H7 (cell line): Measurements from ENCODE around the gene KIF16B. TPM values are rescaled to one million over a fixed set of nuclear protein-coding genes. Genes with fewer than 3 reads are reported as not detected.
"Not testable (repeated sequence)": the region's sequence is repeated elsewhere in the genome, so short reads cannot be mapped to it uniquely, and the experiment has no call there.

Experiments
- DNase-seq: peaks from one replicate; pipeline ENCODE4 v3.0.0; 2012
- H3K27me3 ChIP-seq: 2 replicates; pipeline ENCODE4 v1.6.0; 2011; ENCODE audit warnings: mild to moderate bottlenecking, low read length; ENCODE audit not compliant: control insufficient read depth, insufficient read depth
- H3K36me3 ChIP-seq: replicated peaks from 2 replicates; pipeline ENCODE4 v1.5.1; 2011; ENCODE audit warnings: low read length; ENCODE audit not compliant: control insufficient read depth, insufficient read depth
- H3K4me3 ChIP-seq: 2 replicates; pipeline ENCODE4 v1.5.1; 2011; ENCODE audit warnings: low read depth, mild to moderate bottlenecking, control low read depth, low read length, moderate library complexity; ENCODE audit not compliant: insufficient read depth
- total RNA-seq: library from RNA; depleted of rRNA; stranded (reverse); fragments of >200 nt; shearing (Covaris generic); gene quantifications from 2 replicates; pipeline ENCODE4 v1.2.3, GENCODE V29; 2014

The KIF16B gene
- total RNA-seq, 1 experiment from 2014 or later: 7.4 TPM

DNA sequence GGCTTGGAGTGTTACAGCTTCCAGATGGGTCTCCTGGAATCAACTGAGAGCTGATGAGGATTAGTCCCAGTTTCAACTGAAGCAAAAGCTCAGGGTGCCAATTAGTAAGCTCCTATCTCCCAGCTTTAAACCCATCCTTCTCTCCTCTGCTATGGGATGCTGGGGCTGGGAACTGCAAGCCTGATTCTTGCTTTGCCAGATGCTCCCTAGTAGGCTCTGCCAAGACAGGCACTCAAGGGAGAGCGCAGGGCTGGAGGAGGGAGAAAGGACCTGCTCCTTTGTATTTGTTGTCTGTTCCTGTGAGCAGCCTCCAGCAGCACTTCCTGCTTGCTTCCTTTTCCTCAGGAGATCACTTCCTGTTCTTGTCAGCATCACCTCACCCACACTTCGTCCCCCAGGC is 309.7 kb downstream of the KIF16B start:
- Histone ChIP-seq H3K36me3 (no peaks in the 10 kb centered on the region), H3K27me3 (no peaks in the 10 kb centered on the region), H3K4me3 (no peak overlapping the region)
- DNase-seq: no peak

DNA sequence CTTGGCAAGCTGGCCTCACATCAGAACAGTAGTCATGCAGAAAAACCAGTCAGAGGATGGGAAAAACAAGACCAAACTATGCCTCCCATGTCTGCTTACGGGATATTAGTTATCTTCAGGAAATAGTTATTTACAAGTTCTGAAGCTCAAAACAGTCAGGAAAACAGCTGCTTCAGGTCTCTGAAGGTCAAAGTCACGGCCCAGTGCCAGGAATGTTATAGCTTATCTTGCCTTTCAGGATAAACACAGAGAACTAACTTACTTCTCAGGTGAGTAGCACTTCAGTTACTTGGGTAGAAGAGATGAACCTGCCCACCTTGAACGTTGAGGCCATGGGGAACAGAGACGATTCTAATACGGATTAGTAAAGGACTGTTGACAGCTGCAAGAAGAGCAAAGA is 310.7 kb downstream of the KIF16B start:
- Histone ChIP-seq H3K36me3 (no peaks in the 10 kb centered on the region), H3K27me3 (no peaks in the 10 kb centered on the region), H3K4me3 (no peak overlapping the region)
- DNase-seq: no peak

DNA sequence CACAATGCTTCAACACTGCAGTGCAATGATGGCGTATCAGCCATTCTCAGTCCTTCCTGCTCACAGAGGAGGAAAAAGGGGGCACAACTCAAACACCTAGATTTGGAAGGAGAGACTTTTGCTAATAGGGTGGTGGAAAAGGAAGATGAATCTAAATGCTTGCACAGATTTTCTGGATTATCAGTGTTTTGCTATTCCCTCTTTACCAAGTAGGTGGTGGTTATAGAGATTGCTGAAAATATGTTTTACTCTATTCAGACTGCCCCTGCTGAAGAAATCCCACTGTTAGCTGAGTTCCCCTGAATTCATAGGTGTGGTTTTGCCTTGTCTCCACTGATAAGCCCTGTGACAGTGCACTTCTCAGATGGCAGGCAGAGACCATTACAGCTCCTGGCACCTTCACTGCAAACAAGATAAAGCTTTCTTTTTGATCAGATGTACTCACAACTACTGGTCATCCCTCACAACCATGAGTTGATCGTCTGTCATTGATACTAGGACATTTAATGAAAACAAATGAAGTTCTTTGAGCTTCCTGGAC is 311.4 kb downstream of the KIF16B start:
- Histone ChIP-seq H3K27me3 (no peaks in the 10 kb centered on the region), H3K36me3 (no peaks in the 10 kb centered on the region), H3K4me3 (no peak overlapping the region)
- DNase-seq: no peak

DNA sequence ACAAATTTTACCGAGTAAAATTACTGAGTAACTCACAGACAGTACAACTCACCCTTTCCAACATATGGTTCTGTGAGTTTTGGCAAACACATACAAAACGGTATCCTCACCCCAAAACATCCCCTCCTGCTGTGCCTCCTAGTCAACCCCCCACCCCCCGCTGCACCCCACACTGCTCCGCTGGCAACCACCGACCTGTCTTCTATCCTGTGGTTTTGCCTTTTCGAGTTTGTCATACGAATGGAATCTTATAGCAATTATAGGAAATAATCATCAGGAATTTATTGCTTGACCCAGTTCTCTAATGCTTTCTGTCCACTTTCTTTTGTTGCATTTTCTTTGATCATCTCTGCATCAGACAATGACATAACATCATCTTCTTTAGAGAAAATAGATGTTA is 312.3 kb downstream of the KIF16B start:
- Histone ChIP-seq H3K27me3 (no peaks in the 10 kb centered on the region), H3K36me3 (no peaks in the 10 kb centered on the region), H3K4me3 (no peak overlapping the region)
- no peak for DNase-seq

DNA sequence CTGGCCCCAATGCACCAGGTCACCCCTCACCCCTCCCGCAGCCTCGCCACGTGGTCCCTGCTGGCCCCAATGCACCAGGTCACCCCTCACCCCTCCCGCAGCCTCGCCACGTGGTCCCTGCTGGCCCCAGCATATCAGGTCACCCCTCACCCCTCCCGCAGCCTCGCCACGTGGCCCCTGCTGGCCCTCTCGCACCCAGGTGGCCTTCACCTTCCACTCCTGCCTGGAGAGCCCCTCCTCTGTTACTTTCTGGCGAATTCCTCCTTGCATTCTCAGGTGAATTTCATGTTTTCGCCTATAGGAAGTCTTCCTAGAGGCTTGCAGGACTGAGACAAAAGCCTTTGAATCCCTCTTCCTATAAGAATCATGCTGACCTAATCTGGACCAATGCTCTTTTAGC is 313.1 kb downstream of the KIF16B start:
- not testable (repeated sequence) for H3K36me3 ChIP-seq, H3K4me3 ChIP-seq, DNase-seq, H3K27me3 ChIP-seq

DNA sequence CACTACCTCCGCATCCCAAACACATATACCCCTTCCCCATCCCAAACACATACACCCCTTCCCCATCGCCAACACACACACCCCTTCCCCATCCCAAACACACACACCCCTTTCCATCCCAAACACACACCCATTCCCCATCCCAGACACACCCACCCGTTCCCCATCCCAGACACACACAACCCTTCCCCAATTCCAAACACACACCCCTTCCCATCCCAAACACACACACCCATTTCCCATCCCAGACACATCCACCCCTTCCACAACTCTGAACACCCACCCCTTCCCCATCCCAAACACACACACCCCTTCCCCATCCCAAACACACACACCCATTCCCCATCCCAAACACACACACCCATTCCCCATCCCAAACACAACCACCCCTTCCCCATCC is 314.5 kb downstream of the KIF16B start:
- Histone ChIP-seq H3K4me3 (no peak overlapping the region), H3K27me3 (no peaks in the 10 kb centered on the region), H3K36me3 (no peaks in the 10 kb centered on the region)
- no peak for DNase-seq

DNA sequence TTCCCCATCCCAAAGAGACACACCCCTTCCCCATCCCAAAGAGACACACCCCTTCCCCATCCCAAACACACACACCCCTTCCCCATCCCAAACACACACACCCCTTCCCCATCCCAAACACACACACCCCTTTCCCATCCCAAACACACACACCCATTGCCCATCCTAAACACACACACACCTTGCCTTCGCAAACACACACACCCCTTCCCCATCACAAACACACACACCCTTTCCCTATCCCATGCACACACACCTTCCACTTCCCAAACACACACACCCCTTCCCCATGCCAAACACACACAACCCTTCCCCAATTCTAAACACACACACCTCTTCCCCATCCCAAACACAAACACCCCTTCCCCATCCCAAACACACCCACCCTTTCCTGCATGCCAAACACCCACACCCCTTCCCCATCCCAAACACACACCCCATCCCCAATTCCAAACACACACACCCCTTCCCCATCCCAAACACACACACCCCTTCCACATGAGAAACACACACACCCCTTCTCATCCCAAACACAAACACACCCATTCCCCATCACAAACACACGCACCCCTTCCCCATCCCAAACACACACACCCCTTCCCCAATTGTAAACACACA is 315.3 kb downstream of the KIF16B start:
- H3K4me3 ChIP-seq: no peak overlapping the region
- no peaks in the 10 kb centered on the region for H3K36me3 ChIP-seq
- DNase-seq: no peak
- no peaks in the 10 kb centered on the region for H3K27me3 ChIP-seq

DNA sequence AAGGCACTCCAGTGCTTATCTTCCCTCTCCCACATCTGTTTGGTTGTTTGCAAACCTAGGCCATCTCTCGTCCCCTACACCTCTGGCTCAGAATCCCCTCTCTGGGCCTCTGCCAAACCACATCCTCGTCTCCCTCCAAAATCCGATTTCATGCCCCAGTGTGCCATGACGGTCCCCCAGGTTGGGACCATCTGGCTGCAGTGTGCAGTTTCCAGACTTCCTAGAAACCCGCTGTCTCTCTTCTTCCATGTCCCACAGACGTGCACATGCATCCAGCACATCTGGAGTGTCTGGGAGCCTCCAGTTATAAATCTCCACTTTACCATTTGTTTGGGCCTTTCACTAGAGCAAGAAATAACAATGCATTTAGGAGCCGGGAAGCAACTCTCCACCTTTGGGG is 316.2 kb downstream of the KIF16B start:
- DNase-seq: no peak
- H3K4me3 ChIP-seq: no peak overlapping the region
- H3K36me3 ChIP-seq: no peaks in the 10 kb centered on the region
- H3K27me3 ChIP-seq: no peaks in the 10 kb centered on the region

DNA sequence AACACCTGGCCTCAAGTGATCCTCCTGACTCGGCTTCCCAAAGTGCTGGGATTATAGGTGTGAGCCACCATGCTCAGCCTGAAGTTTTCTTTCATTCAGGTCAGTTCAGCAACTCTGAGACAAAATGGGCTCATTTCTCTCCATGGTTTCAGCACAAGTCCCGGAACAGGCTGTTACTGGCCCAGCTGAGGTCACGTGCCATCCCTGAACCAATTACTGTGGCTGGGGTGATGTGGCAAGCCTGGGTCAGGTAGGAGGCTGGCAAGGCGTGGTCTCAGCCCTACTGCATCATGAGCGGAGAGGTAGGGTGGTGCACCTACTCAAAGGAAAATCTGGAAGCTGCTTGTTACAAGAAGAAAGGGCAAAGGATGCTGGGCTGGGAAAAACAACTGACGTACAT is 326.4 kb downstream of the KIF16B start:
- DNase-seq: no peak
- no peak overlapping the region for H3K4me3 ChIP-seq
- H3K36me3 ChIP-seq: no peaks in the 10 kb centered on the region
- H3K27me3 ChIP-seq: no peaks in the 10 kb centered on the region

DNA sequence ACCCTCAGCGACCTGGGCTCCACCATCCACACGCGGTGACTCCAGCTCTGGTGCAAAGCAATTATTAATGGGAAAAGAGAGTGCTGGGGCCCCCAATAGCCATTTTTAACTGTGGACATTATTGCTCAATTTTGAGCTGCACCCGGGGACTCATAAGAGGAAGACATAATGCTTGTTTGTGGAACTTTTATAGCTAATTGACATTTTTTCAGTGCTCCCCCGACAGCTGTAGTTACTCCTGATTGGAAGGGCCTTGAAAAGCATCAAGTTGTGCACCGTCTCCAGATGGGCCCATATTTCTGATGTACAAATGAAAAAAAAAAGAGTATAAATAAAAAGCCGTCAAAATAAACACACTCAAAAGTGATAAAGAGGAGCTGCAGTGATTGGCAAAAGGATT is 327.0 kb downstream of the KIF16B start:
- Histone ChIP-seq H3K4me3 (no peak overlapping the region), H3K36me3 (no peaks in the 10 kb centered on the region), H3K27me3 (no peaks in the 10 kb centered on the region)
- DNase-seq: no peak

DNA sequence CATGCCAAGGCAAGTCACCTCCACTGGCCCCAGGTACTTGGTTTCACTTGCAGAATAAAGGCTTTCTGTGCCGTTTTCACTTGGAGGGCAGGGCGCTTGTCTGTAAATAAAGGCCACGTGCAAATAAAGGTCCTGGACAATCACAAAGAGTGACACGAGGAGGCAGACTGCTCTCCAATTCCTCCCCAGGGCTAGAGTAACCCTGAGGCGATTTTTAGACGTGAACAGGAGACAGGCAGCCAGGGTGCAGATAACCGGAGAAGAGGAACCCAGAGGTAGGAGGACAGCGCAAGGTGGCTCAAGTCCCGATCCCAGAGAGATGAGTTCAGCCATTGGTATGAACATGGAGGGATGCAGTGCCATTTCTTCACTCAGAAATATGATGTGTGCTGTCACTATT is 327.4 kb downstream of the KIF16B start:
- Histone ChIP-seq H3K4me3 (no peak overlapping the region), H3K36me3 (no peaks in the 10 kb centered on the region), H3K27me3 (no peaks in the 10 kb centered on the region)
- no peak for DNase-seq

DNA sequence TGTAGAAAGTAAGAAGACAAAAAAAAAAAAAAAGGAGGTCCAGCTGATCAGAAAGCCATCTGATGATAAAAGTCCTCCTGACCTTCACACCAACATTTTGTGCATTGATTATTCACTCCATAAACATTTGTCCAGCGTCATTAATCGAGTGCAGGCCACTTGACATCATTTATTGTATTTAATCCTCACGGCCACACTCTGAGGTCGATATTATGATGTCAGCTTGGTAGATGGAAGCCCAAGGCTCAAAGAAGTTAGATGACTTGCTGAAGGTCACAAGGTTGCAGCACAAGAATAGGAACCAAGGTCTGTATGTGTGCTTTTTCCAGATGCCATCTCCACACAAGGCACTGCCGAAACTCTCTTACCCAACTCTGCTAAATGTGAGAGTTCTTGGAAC is 328.4 kb downstream of the KIF16B start:
- H3K4me3 ChIP-seq: no peak overlapping the region
- H3K27me3 ChIP-seq: no peaks in the 10 kb centered on the region
- DNase-seq: no peak
- H3K36me3 ChIP-seq: no peaks in the 10 kb centered on the region

DNA sequence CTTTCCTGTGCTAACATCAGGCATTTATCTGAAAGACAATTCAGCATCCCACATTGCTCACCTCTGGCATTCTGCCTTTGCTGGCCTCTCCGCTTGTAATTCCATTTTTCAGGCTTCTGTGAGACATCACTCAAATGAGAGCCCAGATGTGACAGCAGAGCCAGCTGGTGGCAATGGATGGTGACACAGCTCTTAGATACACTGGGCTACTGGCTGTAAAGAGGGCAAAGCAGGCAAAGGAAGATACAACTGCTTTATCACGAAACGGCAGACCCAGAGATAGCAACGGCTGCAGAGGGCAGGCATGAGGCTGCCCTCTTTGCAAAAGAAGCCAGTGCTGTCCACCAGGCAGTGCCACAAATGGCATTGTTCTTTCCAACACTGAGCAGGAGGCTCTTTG is 329.8 kb downstream of the KIF16B start:
- no peaks in the 10 kb centered on the region for H3K27me3 ChIP-seq
- H3K4me3 ChIP-seq: no peak overlapping the region
- DNase-seq: no peak
- no peaks in the 10 kb centered on the region for H3K36me3 ChIP-seq

DNA sequence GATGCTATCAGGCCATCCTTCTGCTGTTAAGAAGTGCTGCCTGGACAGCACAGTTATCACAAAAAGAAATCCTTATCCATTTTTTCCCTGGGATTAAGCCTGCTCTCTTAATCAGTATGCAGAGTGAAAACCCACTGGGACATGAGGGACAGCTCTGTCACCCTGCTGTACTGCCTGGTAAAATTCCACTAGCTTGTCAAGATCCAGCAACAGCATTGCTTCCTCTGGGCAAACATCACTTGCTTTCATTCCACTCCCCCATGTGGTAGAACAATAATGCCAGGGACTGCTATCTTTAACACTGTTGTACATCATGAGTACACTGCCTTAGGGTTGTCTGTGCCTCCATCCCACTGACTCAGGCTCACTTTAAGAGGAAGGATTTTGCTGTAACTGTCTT is 331.3 kb downstream of the KIF16B start:
- Histone ChIP-seq H3K4me3 (no peak overlapping the region), H3K36me3 (no peaks in the 10 kb centered on the region), H3K27me3 (no peaks in the 10 kb centered on the region)
- DNase-seq: no peak

DNA sequence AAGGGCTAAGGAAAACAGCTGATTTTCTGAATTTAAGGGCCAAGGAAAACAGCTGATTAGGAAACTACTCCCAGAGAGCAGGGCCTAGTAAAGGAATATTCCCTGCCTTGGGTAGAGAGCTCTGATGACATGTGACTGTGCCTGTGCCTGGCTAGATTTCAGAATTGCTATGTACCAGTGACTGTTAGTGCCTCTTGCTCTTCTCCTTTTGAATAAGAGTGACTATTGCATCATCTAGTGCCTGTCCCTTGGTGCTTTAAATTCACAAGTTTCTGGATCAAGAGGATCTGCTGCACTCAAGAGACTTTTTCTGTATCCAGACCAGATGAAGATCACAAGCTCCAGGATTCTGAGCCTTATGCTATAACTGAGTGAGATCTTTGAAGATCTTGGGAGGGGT is 332.9 kb downstream of the KIF16B start:
- no peak for DNase-seq
- H3K36me3 ChIP-seq: no peaks in the 10 kb centered on the region
- H3K4me3 ChIP-seq: no peak overlapping the region
- no peaks in the 10 kb centered on the region for H3K27me3 ChIP-seq
